Neural progenitor cell (in vitro differentiated cells): ENCODE results near the gene GLS. TPM values are rescaled to one million over a fixed set of nuclear protein-coding genes. Genes with fewer than 3 reads are reported as not detected.

Experiments used
- DNase-seq: peaks from one replicate; pipeline ENCODE4 v3.0.0-alpha.2; 2016; ENCODE audit warnings: low spot score
- H2AFZ ChIP-seq: fragments of 200-600 bp; sonication (generic); replicated peaks from 2 replicates; pipeline ENCODE4 v1.6.1; 2016; ENCODE audit warnings: antibody characterized with exemption
- H3F3A ChIP-seq: fragments of 200-600 bp; sonication (generic); 2 replicates; pipeline ENCODE4 v1.6.1; 2016; ENCODE audit warnings: antibody characterized with exemption, low read depth
- H3K27ac ChIP-seq: fragments of 200-600 bp; sonication (generic); 2 replicates; pipeline ENCODE4 v1.5.1; 2016; ENCODE audit warnings: mild to moderate bottlenecking
- H3K27me3 ChIP-seq: fragments of 200-600 bp; sonication (generic); 2 replicates; pipeline ENCODE4 v1.6.1; 2016; ENCODE audit warnings: mild to moderate bottlenecking, moderate library complexity
- H3K36me3 ChIP-seq: fragments of 200-600 bp; sonication (generic); 2 replicates; pipeline ENCODE4 v1.5.1; 2016
- H3K4me1 ChIP-seq: fragments of 200-600 bp; sonication (generic); 2 replicates; pipeline ENCODE4 v1.6.1; 2016; ENCODE audit warnings: mixed run types
- H3K4me2 ChIP-seq: fragments of 200-600 bp; sonication (generic); 2 replicates; pipeline ENCODE4 v1.6.1; 2016
- H3K4me3 ChIP-seq: fragments of 200-600 bp; sonication (generic); 2 replicates; pipeline ENCODE4 v1.5.1; 2016
- H3K79me2 ChIP-seq: fragments of 200-600 bp; sonication (generic); 2 replicates; pipeline ENCODE4 v1.6.1; 2016; ENCODE audit warnings: low read depth
- H3K9ac ChIP-seq: fragments of 200-600 bp; sonication (generic); 2 replicates; pipeline ENCODE4 v1.6.1; 2016
- H3K9me3 ChIP-seq: fragments of 200-600 bp; sonication (generic); 2 replicates; pipeline ENCODE4 v1.5.1; 2016; ENCODE audit warnings: low read depth
- H4K20me1 ChIP-seq: fragments of 200-600 bp; sonication (generic); 2 replicates; pipeline ENCODE4 v1.6.1; 2016; ENCODE audit warnings: low read depth
- H3K27ac Mint-ChIP-seq: 3 replicates; pipeline ENCODE4 v1.8.0; 2021; ENCODE audit warnings: mixed read lengths
- H3K27me3 Mint-ChIP-seq: 2 replicates; pipeline ENCODE4 v1.8.0; 2022; ENCODE audit warnings: low read depth, mild to moderate bottlenecking, inconsistent platforms, moderate library complexity, mixed read lengths; ENCODE audit not compliant: insufficient read depth
- H3K36me3 Mint-ChIP-seq: 3 replicates; pipeline ENCODE4 v1.8.0; 2021; ENCODE audit warnings: mixed read lengths
- H3K4me1 Mint-ChIP-seq: 3 replicates; pipeline ENCODE4 v1.8.0; 2021; ENCODE audit warnings: mixed read lengths
- H3K4me3 Mint-ChIP-seq: 3 replicates; pipeline ENCODE4 v1.8.0; 2021; ENCODE audit warnings: mild to moderate bottlenecking, moderate library complexity, mixed read lengths
- H3K9me3 Mint-ChIP-seq: 3 replicates; pipeline ENCODE4 v1.8.0; 2020; ENCODE audit warnings: mixed read lengths
- EZH2 ChIP-seq: fragments of 200-600 bp; sonication (generic); IDR thresholded peaks from 2 replicates; pipeline ENCODE4 v1.6.1; 2017; ENCODE audit warnings: antibody characterized with exemption, mild to moderate bottlenecking, moderate library complexity
- EZH2phosphoT487 ChIP-seq: fragments of 200-600 bp; sonication (generic); IDR thresholded peaks from 2 replicates; pipeline ENCODE4 v1.6.1; 2017; ENCODE audit warnings: antibody characterized with exemption
- total RNA-seq: library from RNA; depleted of rRNA; stranded (reverse); fragments of >200 nt; gene quantifications from 2 replicates; pipeline ENCODE4 v1.2.3, GENCODE V29; 2015; ENCODE audit warnings: low replicate concordance
- TF ChIP-seq, protein P1 (sequence below): fragments of 200-600 bp; sonication (generic); IDR thresholded peaks from 2 replicates; pipeline ENCODE4 v1.5.1; 2017; ENCODE audit warnings: antibody characterized with exemption, mild to moderate bottlenecking

GLS gene
- total RNA-seq, 1 donor from 2014 or later = 54.0 TPM

GRCh38 chr2:190970873-190971506 lies 90.4 kb downstream of the GLS start:
- Mint-ChIP-seq H3K27ac (no peak overlapping the region), H3K27me3 (no peaks in the 10 kb centered on the region), H3K9me3 (no peaks in the 10 kb centered on the region), H3K4me3 (no peak overlapping the region), H3K36me3 (peaks cover 27% of the 10 kb centered on the region), H3K4me1 (no peaks in the 10 kb centered on the region)
- Histone ChIP-seq H3K36me3 (peaks cover 3% of the 10 kb centered on the region), H3K27me3 (no peaks in the 10 kb centered on the region), H3K79me2 (no peaks in the 10 kb centered on the region), H3F3A (no peaks in the 10 kb centered on the region), H3K4me2 (no peak overlapping the region), H3K9ac (no peak overlapping the region), H3K27ac (no peak overlapping the region), H4K20me1 (no peaks in the 10 kb centered on the region), H3K4me1 (no peaks in the 10 kb centered on the region), H3K9me3 (no peaks in the 10 kb centered on the region), H3K4me3 (no peak overlapping the region), H2AFZ (no peak overlapping the region)
- no peak for DNase-seq
- TF ChIP-seq EZH2 (no peak), EZH2phosphoT487 (no peak)
- TF ChIP-seq, protein P1, sequence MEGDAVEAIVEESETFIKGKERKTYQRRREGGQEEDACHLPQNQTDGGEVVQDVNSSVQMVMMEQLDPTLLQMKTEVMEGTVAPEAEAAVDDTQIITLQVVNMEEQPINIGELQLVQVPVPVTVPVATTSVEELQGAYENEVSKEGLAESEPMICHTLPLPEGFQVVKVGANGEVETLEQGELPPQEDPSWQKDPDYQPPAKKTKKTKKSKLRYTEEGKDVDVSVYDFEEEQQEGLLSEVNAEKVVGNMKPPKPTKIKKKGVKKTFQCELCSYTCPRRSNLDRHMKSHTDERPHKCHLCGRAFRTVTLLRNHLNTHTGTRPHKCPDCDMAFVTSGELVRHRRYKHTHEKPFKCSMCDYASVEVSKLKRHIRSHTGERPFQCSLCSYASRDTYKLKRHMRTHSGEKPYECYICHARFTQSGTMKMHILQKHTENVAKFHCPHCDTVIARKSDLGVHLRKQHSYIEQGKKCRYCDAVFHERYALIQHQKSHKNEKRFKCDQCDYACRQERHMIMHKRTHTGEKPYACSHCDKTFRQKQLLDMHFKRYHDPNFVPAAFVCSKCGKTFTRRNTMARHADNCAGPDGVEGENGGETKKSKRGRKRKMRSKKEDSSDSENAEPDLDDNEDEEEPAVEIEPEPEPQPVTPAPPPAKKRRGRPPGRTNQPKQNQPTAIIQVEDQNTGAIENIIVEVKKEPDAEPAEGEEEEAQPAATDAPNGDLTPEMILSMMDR = no peak

DNA sequence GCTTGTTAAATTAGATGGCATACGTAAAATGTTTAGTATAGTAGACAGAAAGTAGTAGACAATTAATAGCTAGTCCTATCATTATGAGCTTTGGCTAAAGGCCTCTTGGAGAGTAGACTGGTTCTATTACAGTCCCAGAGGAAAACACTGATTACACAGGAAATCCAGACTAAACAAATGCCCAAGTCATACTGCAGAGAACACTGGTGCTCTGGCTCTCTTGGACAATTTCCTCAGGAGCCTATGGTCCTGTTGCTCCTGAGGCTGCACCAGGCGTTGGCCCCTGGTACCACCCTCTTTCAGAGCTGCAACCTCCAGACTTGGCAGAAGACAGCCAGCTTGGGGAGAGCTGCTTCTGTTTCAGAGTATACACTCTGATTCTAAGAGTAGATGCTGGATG lies 91.6 kb downstream of the GLS start:
- H3K36me3 ChIP-seq = peaks cover 3% of the 10 kb centered on the region
- H3K27me3 ChIP-seq = no peaks in the 10 kb centered on the region
- H2AFZ ChIP-seq = no peak overlapping the region
- no peaks in the 10 kb centered on the region for H3K27me3 Mint-ChIP-seq
- H3K9me3 Mint-ChIP-seq = no peaks in the 10 kb centered on the region
- H3K9ac ChIP-seq = no peak overlapping the region
- no peaks in the 10 kb centered on the region for H3K4me1 Mint-ChIP-seq
- peaks cover 27% of the 10 kb centered on the region for H3K36me3 Mint-ChIP-seq
- no peaks in the 10 kb centered on the region for H3F3A ChIP-seq
- no peak for DNase-seq
- no peak overlapping the region for H3K4me3 Mint-ChIP-seq
- no peak for TF ChIP-seq EZH2phosphoT487
- TF ChIP-seq EZH2 = no peak
- TF ChIP-seq, protein P1 = no peak
- H3K9me3 ChIP-seq = no peaks in the 10 kb centered on the region
- no peaks in the 10 kb centered on the region for H3K79me2 ChIP-seq
- H3K4me3 ChIP-seq = no peak overlapping the region
- no peaks in the 10 kb centered on the region for H3K4me1 ChIP-seq
- no peak overlapping the region for H3K27ac ChIP-seq
- H4K20me1 ChIP-seq = no peaks in the 10 kb centered on the region
- no peak overlapping the region for H3K27ac Mint-ChIP-seq
- H3K4me2 ChIP-seq = no peak overlapping the region

GRCh38 chr2:190972846-190973245 lies 92.2 kb downstream of the GLS start:
- H3K4me1 ChIP-seq = no peaks in the 10 kb centered on the region
- no peak overlapping the region for H2AFZ ChIP-seq
- no peak overlapping the region for H3K4me3 Mint-ChIP-seq
- H3K27me3 Mint-ChIP-seq = no peaks in the 10 kb centered on the region
- H3K4me2 ChIP-seq = no peak overlapping the region
- no peaks in the 10 kb centered on the region for H3K9me3 ChIP-seq
- no peak overlapping the region for H3K9ac ChIP-seq
- H3K36me3 Mint-ChIP-seq = peaks cover 31% of the 10 kb centered on the region
- peaks cover 3% of the 10 kb centered on the region for H3K36me3 ChIP-seq
- H3K4me3 ChIP-seq = no peak overlapping the region
- no peaks in the 10 kb centered on the region for H3K9me3 Mint-ChIP-seq
- H3K27me3 ChIP-seq = no peaks in the 10 kb centered on the region
- no peaks in the 10 kb centered on the region for H3F3A ChIP-seq
- TF ChIP-seq EZH2 (no peak), EZH2phosphoT487 (no peak)
- TF ChIP-seq, protein P1 = no peak
- no peaks in the 10 kb centered on the region for H3K79me2 ChIP-seq
- no peak overlapping the region for H3K27ac ChIP-seq
- DNase-seq = no peak
- H3K4me1 Mint-ChIP-seq = no peaks in the 10 kb centered on the region
- H4K20me1 ChIP-seq = no peaks in the 10 kb centered on the region
- H3K27ac Mint-ChIP-seq = no peak overlapping the region
